Lung (tissue), 12 donors: Measurements from ENCODE around the gene CORO1C. TPM values are rescaled to one million over a fixed set of nuclear protein-coding genes. Genes with fewer than 3 reads are reported as not detected.
A peak's percentile ranks its signal among the peaks of the same experiment; 100 is the strongest.
"Not testable (repeated sequence)": the region's sequence is repeated elsewhere in the genome, so short reads cannot be mapped to it uniquely, and the experiment has no call there.

Experiments
- ATAC-seq: fragments of 200-7000 bp; cut with Tn5 transposase; one replicate; pipeline ENCODE4 v1.9.1; 2020; ENCODE audit warnings: moderate number of reproducible peaks; ENCODE audit not compliant: insufficient read depth, low FRiP score
- DNase-seq, 3 donors: peaks; one replicate each; pipeline ENCODE4 v3.0.0-alpha.2; 2013 to 2017
- H3K27ac ChIP-seq, 2 donors: one replicate each; pipeline ENCODE4 v1.5.1; 2013; ENCODE audit warnings: mild to moderate bottlenecking in 2 of 2, moderate library complexity in 2 of 2, control low read depth in 1 of 2, inconsistent platforms in 1 of 2, low read depth in 1 of 2, low read length in 1 of 2
- H3K27me3 ChIP-seq, 3 donors: one replicate each; pipeline ENCODE4 v1.5.1; 2013; ENCODE audit warnings: low read length in 2 of 3; ENCODE audit not compliant: control insufficient read depth in 3 of 3, insufficient read depth in 3 of 3
- H3K36me3 ChIP-seq, 4 donors: one replicate each; pipeline ENCODE4 v1.5.1; 2013; ENCODE audit warnings: low read length in 4 of 4, mild to moderate bottlenecking in 1 of 4, moderate library complexity in 1 of 4; ENCODE audit not compliant: control insufficient read depth in 4 of 4, insufficient read depth in 4 of 4
- H3K4me1 ChIP-seq, 5 donors: one replicate each; pipeline ENCODE4 v1.5.1; 2013; ENCODE audit warnings: low read length in 5 of 5, mild to moderate bottlenecking in 2 of 5, moderate library complexity in 1 of 5; ENCODE audit not compliant: control insufficient read depth in 5 of 5, insufficient read depth in 5 of 5
- H3K4me3 ChIP-seq: one replicate; pipeline ENCODE4 v1.5.1; 2013; ENCODE audit warnings: mild to moderate bottlenecking, control low read depth, moderate library complexity
- H3K9ac ChIP-seq, 2 donors: one replicate each; pipeline ENCODE4 v1.5.1; 2013; ENCODE audit warnings: low read length in 2 of 2, control low read depth in 1 of 2; ENCODE audit not compliant: insufficient read depth in 1 of 2
- H3K9me3 ChIP-seq, 4 donors: one replicate each; pipeline ENCODE4 v1.5.1; 2013; ENCODE audit warnings: low read length in 3 of 4, mild to moderate bottlenecking in 1 of 4, moderate library complexity in 1 of 4; ENCODE audit not compliant: control insufficient read depth in 4 of 4, insufficient read depth in 3 of 4
- CTCF ChIP-seq: IDR thresholded peaks from 2 replicates; pipeline ENCODE4 v1.5.1; 2012; ENCODE audit warnings: mild to moderate bottlenecking; ENCODE audit errors: control extremely low read depth, extremely low read depth
- WGBS, 2 donors: extraction: QIAGEN DNeasy Blood & Tissue Kit; methylation state at CpG; one replicate each; pipeline ENCODE4 v1.1.7; 2013; 5-methylcytosine and 5-hydroxymethylcytosine counted together
- polyA plus RNA-seq, 2 donors: library from polyadenylated mRNA; stranded (reverse); fragments of 200-250 nt; gene quantifications; one replicate each; pipeline ENCODE4 v1.2.1, GENCODE V29; 2013
- total RNA-seq, 2 donors: library from RNA; depleted of rRNA in 1 of 2; stranded (reverse); fragments of >200 nt in 1 of 2; gene quantifications; one replicate each; pipeline ENCODE4 v1.2.1, GENCODE V29; 2014 to 2021
- donor health status: control.
- donor health status: control.
- donor health status: Bipolar disorder and iron deficiency.
- donor health status: healthy.
- donor health status: DM: yes; HTN: yes; CAD: no.

Gene CORO1C
- total and polyA plus RNA-seq, 4 donors: 36.4 to 227 (median 105) TPM

- peaks cover 0 to 11% (median 2%) of the 10 kb centered on the region in 5 donors for H3K4me1 ChIP-seq
Observed at GRCh38 chr12:108620236-108620879, 111.0 kb downstream of the CORO1C start.

GRCh38 chr12:108619369-108620160 lies 111.8 kb downstream of the CORO1C start:
- H3K4me3 ChIP-seq: no peak overlapping the region
- H3K27ac ChIP-seq: no peak overlapping the region
- DNase-seq (no peak), ATAC-seq (no peak)
- no peaks in the 10 kb centered on the region for H3K36me3 ChIP-seq
- H3K27me3 ChIP-seq: no peaks in the 10 kb centered on the region
- WGBS, 2 donors: 86 to 89% methylated on average over 14 of the region's 14 CpGs
- no peak overlapping the region for H3K9ac ChIP-seq
- TF ChIP-seq CTCF: no peak
- H3K9me3 ChIP-seq: no peaks in the 10 kb centered on the region
- H3K4me1 ChIP-seq: peaks cover 0 to 11% (median 2%) of the 10 kb centered on the region in 5 donors

More at GRCh38 chr12:108620236-108620879, 111.0 kb downstream of the CORO1C start:
- ATAC-seq: no peak
- no peaks in the 10 kb centered on the region for H3K9me3 ChIP-seq
- H3K9ac ChIP-seq: no peak overlapping the region
- DNase-seq: peak in 2 of 3 donors; percentile 64 to 78
- no peaks in the 10 kb centered on the region for H3K27me3 ChIP-seq
- H3K36me3 ChIP-seq: no peaks in the 10 kb centered on the region
- no peak for TF ChIP-seq CTCF
- peak overlapping the region in 1 of 2 donors; percentile 9 for H3K27ac ChIP-seq
- no peak overlapping the region for H3K4me3 ChIP-seq
- 92% methylated on average over 10 of the region's 10 CpGs for WGBS, 2 donors

- H3K9me3 ChIP-seq, H3K4me3 ChIP-seq, H3K27ac ChIP-seq, ATAC-seq, H3K36me3 ChIP-seq, DNase-seq, H3K27me3 ChIP-seq, H3K9ac ChIP-seq: not testable (repeated sequence)
- WGBS, 2 donors: 75 to 86% methylated on average over 4 of the region's 4 CpGs
- H3K4me1 ChIP-seq: peaks cover 0 to 11% (median 2%) of the 10 kb centered on the region in 5 donors
Observed at GRCh38 chr12:108618953-108619274, 112.4 kb downstream of the CORO1C start.

- peaks cover 0 to 16% (median 3%) of the 10 kb centered on the region in 5 donors for H3K4me1 ChIP-seq
- no peak overlapping the region for H3K4me3 ChIP-seq
- no peaks in the 10 kb centered on the region for H3K27me3 ChIP-seq
- peak; percentile 73 for ATAC-seq
- no peak overlapping the region for H3K9ac ChIP-seq
- H3K9me3 ChIP-seq: no peaks in the 10 kb centered on the region
- TF ChIP-seq CTCF: peak; percentile 88
- no peaks in the 10 kb centered on the region for H3K36me3 ChIP-seq
- no peak overlapping the region for H3K27ac ChIP-seq
- peak; percentile 85 to 89 (median 86) for DNase-seq
- WGBS, 2 donors: 11 to 17% methylated on average over 16 of the region's 16 CpGs
Observed at GRCh38 chr12:108618079-108618952, 113.0 kb downstream of the CORO1C start.
